NCI-H82 (cell line): Measurements from ENCODE around the gene DCUN1D2.
"Not testable (repeated sequence)": the region's sequence is repeated elsewhere in the genome, so short reads cannot be mapped to it uniquely, and the experiment has no call there.

ENCODE experiments used
- DNase-seq: peaks from one replicate; lab custom pipeline; 2025; lab: John Stamatoyannopoulos, UW

Gene DCUN1D2

DNA sequence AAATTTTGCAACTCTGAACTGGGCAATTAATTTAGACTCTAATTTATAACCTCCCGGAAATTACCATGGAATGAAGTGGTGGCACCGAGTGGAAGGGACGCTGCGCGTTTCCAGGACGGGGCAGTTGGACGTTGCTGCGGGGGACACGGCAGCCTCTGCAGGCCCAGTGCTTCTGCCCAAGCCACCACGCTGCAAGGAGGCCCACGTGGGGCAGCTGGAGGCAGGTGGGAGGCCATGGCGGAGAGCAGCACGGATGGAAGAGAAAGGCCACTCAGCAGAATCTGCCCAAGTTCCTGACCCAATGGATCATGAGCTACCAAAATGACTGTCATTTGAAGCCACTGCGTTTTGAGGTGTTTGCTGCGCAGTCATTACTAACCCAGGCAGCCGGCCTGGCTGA, 26.0 kb downstream of the DCUN1D2 start:
- no peak for DNase-seq

DNA sequence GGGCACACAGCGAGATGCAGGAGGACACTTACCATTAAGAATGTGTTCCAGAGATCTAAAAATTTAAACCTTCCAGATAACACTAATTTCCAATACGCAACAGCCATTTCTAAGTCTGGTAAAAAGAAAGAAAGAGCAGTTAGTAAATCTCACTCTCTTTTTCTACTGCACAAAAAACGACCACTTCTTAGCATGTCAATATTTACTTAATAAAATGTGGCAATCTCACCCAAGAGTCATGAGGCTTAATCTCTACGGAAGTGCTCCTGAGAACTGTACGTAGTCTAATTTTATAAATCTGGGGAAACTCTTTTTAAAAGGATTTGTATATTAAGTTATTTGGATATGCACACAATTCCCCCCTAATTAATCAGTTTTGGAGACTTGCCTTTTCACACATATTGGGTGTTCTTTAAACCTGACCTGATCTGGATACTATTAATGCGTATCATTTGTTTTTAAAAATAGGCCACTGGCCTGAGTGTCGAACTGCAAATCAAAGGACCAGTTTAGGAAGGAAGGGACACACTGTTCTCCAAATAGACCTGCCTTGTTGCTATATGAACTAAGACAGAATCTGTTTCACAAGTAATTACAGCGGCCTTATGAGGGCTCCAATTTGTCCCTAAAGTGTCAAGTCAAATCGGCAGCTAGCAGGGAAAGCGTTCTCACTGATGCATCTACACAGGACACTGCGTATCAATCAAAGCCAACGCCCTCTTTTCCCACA, 29.3 kb downstream of the DCUN1D2 start:
- DNase-seq: no peak

DNA sequence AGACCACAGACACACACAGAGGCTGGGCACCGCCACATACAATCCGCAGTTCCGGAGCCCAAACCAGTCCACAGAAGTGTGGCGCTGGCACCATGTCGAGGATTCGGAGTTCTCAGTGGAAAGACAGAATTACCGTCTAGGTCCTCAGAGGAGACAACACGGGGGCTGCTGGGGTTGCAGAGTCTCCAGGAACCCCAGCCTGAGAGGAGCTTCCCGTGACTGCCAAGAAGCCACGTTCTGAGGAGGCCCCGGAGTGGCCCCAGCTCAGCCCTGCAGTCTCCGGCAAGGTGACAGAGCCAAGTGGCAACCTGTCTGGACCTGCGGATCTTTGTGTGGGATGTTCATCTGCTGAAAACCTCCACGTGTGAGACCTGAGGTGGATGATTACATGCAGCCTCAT, 29.9 kb downstream of the DCUN1D2 start:
- no peak for DNase-seq

DNA sequence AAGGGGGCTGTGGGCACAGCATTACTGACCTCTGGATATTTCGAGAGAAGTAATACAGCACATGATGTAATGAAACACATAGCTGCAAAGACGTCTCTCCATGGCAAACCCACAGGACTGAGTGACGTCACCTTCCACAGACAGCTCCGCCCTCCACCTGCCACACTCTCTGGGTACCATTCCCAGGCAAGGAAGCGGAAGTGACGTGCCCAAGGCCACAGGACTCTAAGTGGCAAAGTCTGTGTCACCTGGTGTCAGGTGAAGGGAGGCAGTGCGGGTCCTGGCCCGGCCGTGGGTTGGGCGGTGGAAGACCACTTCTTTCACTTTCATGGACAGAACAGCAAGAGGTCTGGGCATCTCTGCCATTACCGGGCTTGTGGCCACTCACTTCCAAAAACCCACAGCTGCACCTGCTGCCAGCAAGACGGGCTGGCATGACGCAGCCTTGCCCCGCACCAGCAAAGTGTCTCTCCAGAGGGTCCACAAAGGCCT, 30.4 kb downstream of the DCUN1D2 start:
- DNase-seq: no peak

DNA sequence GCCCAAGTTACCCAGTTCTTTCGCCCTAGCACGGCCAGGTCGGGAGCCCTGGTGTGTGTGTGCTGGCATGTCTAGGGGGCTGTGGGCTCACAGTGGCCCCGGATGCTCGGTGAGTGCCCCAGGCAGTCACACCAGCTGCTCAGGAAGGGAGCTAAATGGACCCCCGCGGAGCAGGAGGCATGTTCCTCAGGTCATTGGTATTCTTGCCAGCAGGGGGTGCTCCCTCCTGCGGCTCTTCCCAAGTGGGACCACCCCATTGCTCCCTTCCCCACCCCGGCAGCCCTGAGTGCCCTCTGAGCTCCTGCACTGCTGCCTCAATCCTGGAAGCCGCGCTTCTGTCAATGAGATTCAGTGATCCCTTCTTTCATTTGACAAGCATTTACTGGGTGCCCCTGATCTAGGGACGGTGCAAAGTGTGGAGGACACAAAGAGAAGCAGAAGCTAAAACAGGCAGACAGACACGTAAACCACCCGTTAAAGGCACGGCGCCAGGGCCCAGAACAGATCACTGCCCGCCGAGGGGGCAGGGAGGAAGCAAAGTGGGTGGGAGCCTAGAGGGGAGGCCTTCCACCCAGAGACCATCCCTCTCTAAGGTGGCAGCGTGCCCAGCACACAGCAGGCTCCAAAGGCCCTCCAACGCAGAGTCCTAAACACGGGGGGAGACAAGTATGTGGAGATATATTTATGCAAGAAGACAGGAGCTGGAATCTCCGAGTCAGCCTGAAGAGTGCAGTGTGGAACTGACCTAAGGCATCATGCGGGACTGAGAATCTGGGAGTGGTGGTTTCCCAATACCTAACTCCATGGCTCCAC, 32.1 kb downstream of the DCUN1D2 start:
- peak; percentile 56 for DNase-seq

DNA sequence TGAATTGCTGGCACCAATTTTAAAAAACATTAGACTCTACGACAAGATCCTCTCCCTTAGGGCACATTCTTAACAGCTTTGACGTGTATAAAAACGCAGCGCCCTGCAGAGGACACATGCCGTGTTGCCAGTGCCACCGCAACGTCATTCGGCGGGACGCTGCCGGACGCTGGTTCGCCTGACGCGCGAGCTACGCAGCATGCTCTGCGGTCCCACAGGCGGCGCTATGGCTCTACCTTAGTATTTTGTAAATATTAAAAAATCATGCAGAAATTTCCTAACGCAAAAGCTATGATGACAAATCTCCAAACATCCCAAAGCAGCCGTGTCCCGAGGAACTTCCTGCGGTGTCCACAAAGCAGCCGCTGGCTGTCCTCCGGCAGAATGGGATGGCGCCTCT, 33.0 kb downstream of the DCUN1D2 start:
- DNase-seq: no peak

DNA sequence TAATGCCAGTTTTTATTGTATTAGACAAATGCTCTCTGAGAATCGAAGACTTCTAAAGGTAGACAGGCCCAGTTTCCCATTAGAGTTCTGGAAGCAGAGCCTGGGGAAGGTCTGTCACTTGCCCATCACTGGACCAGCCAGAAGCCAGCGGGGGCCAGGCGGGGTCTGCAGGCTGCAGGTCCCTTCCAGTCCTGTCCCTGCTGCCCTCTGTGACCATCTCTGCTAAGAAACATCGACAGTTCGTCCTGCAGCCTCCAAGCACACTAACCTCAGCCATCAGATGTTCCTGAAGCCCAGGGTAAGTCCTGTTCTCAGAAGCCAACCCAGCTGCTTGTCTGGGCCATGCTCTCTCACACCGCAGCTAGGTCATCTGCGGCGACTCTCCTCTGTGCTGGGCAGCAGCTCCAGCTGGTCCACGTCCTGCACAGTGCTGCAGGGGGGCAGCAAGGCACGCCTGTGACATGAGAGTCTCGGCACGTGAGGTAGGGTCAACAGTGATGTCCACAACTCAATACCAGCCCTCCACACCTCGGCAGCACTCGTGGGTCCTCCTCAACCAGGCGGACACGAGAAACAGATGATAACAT, 34.3 kb downstream of the DCUN1D2 start:
- DNase-seq: no peak

DNA sequence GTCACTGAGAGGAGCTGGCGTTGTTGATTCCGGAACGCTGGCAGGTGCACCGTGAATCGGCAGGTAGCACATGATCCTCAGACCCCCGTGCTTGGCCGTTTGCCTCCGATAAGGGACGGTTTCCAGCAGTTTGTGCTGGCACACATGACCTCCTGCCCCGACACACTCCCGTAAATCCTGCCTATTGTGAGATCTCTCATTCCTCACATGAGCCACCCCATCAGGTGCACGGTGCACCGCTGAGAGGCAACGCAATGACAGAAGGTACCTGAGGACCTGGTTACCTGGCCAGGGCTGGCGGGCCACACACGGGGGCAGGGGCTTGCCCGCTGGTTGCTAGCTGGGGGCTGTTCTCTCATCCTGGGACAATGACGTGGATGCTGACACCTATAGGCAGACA, 35.1 kb downstream of the DCUN1D2 start:
- DNase-seq: no peak

DNA sequence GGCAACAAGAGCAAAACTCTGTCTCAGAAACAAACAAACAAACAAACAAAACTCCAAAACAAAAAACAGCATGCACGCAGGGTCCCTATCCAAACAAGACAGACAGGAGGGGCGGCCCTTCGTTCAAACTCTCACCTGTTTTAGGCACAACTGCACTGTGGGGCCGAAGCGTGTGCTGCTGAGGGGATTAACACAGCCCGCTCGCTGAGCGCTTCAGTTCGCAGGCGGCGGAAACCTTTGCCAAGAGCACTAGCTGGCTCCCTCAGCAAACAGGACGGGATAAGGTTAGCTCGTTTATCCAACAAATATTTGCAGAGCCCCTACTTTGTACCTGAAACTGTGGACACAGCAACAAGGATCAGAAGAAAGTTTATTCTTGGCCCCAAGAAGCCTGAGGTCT, 35.6 kb downstream of the DCUN1D2 start:
- no peak for DNase-seq

DNA sequence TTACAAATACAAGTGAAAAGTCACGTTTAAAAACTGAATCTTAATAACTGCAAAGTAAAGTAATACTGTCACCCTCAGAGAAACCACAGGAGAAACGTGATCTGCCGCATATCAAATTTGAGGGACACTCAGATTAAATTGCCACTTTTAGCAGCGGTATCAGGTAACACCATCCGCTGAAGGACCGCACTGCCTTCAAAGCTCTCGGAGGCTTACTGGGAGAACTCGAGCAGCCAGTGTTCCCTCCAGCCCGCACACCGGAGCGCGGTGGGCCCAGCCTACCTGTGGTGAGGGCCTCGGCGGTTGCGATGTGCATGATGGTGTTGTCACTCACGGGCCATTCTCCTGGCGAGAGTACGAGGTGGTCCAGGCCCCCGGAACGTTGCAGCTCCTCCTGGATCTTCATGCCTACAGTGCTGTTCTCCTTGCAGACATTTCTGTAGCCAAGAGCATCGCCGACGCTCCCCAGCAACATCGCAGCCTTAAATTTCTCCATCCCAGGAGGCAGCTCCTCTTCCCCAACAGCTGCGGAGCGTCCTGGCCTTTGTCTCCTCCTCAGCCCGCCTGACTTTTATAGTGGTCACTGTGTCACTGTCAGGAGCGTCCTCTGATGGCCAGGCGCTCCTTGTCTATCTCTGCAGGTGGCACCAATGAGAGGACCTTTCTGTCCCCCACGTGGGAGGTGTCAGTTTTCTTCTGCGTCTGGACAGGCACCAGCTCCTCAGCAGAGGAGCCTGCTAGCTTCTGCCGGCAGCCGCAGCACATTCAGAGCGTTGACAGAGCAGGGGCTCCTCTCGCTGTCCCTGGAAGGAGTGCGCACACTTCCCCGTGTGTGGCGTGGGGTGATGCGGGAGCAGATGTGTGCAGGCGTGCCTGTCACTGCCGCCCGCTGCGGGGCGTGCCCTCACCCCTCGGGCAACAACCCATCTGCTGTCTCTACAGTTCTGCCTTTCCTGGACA, 37.3 kb downstream of the DCUN1D2 start, which contains the start of gene ADPRHL1:
Gene ADPRHL1, minus strand, starts transcription at position 547 of the 960 bp plus-strand sequence. Its CDS starts 51 bp downstream, at position 496.
- peak; percentile 47 for DNase-seq

DNA sequence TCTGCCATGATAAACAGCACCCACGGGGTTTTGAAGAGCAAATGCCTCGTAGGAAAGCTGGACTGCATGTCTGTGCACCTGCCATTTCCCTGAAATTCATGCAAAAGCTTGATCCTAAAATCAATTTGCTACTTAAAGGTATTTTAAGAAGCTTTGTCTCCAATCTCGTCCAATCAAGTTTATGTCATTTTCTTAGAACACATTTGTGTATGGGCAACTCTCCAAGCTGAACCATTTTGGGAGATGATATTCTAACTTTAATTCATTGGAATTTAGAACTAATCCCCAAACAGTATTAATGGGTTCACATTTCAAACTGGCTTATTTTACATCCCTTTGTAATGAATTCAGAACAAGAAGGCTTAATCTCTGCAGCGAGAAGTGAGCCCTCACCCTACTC, 38.0 kb downstream of the DCUN1D2 start:
- peak; percentile 54 for DNase-seq

DNA sequence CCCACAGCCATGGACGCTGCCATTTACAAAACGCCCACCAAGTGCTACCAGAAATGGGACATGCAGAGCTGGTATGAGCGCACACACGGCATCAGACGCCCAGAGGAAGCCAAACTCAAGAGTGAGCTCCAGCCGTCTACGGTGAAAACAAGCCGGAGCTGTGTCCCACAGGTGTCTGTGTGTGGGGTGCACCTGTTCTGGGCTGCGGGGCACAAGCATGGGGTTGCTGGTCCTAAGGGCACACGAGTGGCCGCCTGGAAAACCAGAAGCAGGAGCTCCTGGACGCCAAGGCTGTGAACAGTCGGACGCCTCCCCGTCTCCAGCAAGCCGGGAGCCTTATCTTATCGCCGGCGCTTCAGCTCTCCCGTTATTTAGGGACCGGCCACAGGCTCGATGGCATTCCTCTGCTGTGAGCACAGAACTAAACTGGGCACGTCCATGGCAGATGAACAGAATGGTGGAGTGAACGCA, 38.5 kb downstream of the DCUN1D2 start:
- no peak for DNase-seq

DNA sequence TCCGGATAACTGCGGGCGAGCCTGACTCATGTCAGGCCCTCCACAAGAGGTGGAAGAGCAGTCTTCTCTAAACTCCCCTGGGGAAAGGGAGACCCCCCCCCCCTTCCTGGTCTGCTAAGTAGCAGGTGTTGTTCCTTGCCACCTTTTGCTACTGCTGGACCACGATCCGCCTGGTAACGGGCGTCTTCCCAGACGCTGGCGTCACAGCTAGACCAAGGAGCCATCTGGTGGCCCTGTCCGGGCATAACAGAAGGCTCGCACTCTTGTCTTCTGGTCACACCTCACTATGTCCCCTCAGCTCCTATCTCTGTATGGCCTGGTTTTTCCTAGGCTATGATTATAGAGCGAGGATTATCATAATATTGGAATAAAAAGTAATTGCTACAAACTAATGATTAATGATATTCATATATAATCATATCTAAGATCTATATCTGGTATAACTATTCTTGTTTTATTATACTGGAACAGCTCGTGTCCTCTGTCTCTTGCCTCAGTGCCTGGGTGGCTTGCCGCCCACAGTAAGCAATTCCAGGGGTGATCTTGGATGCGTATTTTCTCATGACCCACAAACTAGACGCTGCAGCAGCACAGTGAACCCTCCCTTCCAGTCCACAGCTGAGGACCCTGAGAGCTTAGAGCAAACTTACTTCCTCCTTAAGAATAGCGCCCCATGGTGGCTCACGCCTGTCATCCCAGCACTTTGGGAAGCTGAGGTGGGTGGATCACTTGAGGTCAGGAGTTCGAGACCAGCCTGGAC, 39.5 kb downstream of the DCUN1D2 start:
- peak; percentile 74 for DNase-seq

DNA sequence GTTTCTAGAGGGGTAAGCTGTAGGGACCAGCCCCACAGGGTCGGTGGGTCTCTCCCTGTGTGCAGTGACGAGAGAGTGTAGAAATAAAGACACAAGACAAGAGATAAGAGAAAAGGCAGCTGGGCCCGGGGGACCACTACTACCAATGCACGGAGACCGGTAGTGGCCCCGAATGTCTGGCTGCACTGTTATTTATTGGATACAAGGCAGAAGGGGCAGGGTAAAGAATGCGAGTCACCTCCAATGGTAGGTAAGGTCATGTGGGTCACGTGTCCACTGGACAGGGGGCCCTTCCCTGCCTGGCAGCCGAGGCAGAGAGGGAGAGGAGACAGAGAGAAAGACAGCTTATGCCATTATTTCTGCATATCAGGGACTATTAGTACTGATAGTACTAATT, 40.2 kb downstream of the DCUN1D2 start:
- not testable (repeated sequence) for DNase-seq

DNA sequence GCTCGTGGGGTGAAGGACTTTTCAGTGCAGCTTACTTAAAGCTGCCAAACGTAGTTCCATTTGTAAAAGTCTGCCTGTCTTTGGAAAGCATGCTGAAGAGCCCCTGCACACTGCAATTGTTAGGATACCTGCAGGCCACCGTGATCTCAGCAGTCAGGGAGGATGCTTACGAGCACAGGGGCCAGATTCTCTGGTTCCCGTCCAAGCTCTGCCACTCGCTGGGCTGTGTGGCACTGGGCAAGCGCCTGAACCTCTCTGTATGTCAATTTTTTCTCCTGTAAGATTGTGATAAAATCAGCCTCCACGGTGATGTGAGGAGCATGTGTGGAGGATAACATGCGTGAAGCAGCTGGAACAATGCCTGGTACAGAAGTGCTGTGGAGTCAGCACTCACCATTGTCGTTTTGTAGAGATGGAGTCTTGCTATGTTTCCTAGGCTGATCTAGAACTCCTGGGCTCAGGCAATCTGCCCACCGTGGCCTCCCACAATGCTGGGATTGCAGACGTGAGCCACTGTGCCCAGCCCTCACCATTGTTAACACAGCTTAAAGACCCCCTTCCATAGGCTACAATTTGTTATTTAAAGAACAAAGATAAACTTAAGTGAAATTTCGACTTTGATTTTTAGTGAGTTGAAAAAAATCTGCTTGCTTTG, 40.7 kb downstream of the DCUN1D2 start:
- DNase-seq: no peak

DNA sequence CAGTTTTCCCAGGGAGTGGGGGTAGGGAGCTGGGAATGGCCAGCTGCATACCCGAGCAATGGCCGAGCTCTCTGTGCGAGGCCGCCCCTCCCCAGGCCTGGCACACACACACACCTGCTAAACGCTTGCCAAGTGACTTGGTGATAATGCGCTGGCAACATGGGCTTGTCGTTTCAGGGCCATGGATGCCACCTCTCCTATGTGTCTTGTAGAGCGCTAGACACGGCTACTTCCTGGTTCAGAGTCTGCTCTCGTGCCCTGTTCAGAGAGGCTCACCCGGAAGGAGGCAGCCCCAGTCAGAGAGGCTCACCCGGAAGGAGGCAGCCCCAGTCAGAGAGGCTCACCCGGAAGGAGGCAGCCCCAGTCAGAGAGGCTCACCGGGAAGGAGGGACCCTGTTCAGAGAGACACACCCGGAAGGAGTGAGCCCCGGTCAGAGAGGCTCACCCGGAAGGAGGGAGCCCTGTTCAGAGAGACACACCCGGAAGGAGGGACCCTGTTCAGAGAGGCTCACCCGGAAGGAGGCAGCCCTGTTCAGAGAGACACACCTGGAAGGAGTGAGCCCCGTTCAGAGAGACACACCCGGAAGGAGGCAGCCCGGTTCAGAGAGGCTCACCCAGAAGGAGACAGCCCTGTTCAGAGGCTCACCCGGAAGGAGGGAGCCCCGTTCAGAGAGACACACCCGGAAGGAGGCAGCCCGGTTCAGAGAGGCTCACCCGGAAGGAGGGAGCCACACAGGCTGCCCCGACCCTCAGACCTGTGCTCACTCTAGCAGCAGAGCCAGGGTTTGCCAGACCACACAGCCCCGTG, 41.4 kb downstream of the DCUN1D2 start:
- DNase-seq: peak; percentile 98

DNA sequence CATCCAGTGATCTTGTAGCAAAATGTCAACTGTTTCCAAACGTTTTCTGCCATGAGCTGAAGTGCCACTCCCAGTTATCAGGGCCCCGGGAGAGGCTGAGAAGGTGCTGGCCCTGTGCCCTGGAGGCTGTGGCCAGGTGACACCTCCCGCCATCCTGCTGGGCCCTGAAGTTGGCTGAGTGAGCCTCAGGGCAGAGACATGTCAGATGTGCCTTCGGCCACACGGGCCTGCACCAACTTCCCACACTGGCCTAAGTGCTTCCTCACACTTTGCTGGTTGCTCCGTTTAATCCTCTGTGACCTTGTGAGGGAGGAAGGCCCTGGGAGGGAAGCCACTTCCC, 42.0 kb downstream of the DCUN1D2 start:
- DNase-seq: peak; percentile 71

DNA sequence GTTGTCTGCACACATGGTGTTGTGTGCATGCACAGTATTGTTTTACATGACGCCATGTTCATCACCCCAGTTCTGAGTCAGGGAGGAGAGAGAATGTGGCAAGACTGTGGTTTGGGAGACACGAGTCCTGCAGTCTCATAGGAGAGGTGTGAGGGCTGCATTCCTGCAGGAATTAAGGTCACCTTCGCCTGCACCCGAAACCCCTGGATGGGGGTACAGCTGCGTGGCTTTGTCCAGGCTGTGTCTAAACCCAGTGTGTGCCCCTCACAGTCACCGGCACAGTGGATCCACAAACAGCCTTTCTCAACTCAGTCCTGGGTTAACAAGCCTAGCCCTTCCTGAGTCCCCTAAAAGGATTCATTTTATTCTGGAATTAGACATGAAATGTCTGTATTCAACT, 42.9 kb downstream of the DCUN1D2 start:
- no peak for DNase-seq

DNA sequence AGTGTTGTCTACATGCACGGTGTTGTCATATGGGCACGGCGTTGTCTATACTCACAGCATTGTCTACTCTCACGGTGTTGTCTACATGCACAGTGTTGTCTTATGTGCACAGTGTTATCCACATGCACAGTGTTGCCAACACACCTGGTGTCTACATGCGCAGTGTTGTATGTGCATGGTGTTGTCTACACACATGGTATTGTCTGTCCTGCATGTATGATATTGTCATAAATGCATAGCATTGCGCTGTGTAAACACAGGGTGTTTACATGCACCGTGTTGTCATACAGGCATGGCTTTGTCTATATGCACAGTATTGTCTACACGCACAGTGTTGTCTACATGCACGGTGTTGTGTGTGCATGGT, 44.0 kb downstream of the DCUN1D2 start:
- no peak for DNase-seq
